Raji (cell line): ENCODE measurements around the gene GJB1.

Source experiments
- POLR2A ChIP-seq: IDR thresholded peaks from 2 replicates; pipeline ENCODE4 v1.6.1; 2011; ENCODE audit warnings: low read depth, low read length, control low read depth; ENCODE audit not compliant: insufficient read depth

Gene GJB1

GRCh38 chrX:71236836-71237235 is 13.8 kb downstream of the GJB1 start:
- TF ChIP-seq POLR2A = no peak

- TF ChIP-seq POLR2A = no peak
These were observed 16.8 kb downstream of the GJB1 start for GRCh38 chrX:71239781-71240180.

- no peak for TF ChIP-seq POLR2A
These were observed 18.3 kb downstream of the GJB1 start for GRCh38 chrX:71241301-71241700.

- no peak for TF ChIP-seq POLR2A
These were observed 21.5 kb downstream of the GJB1 start for GRCh38 chrX:71244359-71245128.

GRCh38 chrX:71245159-71245558 is 22.1 kb downstream of the GJB1 start:
- TF ChIP-seq POLR2A = no peak

- TF ChIP-seq POLR2A = no peak
These were observed 27.8 kb downstream of the GJB1 start for GRCh38 chrX:71250841-71251240.

GRCh38 chrX:71251466-71251973 is 28.5 kb downstream of the GJB1 start:
- TF ChIP-seq POLR2A = no peak

GRCh38 chrX:71252221-71252620 is 29.2 kb downstream of the GJB1 start:
- TF ChIP-seq POLR2A = no peak

- TF ChIP-seq POLR2A = no peak
These were observed 30.4 kb downstream of the GJB1 start for GRCh38 chrX:71253253-71254091.

- peak; percentile 39 for TF ChIP-seq POLR2A
These were observed 31.3 kb downstream of the GJB1 start, which contains the start of gene ZMYM3 for GRCh38 chrX:71254092-71254963. ZMYM3 (minus strand) TSS chrX:71254140; CDS start chrX:71253255, 885 bp downstream.

GRCh38 chrX:71256051-71256450 is 33.0 kb downstream of the GJB1 start:
- TF ChIP-seq POLR2A = no peak

- TF ChIP-seq POLR2A = no peak
These were observed 33.8 kb downstream of the GJB1 start for GRCh38 chrX:71256856-71257255.

- no peak for TF ChIP-seq POLR2A
These were observed 46.9 kb downstream of the GJB1 start for GRCh38 chrX:71269801-71270395.
